Measurements from ENCODE around the gene DENND6A. TPM values are rescaled to one million over a fixed set of nuclear protein-coding genes. Genes with fewer than 3 reads are reported as not detected.

Gene DENND6A
- total RNA-seq, 1 donor, result 25.3 TPM

DNA sequence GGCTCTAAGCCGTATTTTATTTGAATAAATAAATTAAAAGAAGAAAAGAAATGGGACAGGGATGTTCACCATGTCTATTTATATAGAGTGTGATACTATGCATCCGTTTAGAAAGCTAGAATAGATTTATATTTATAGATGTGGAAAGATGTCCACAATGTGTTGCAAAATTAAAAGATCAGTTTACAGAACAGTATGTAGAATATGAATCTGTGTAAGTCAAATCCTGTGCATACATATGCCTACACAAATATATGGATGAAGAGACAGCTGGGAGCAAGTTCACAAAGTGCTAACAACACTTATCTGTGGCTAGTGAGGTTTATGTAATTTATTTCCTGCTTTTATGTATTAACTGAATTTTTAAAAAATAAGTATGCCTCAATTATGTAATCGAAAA, 37.8 kb upstream of the DENND6A start:
- TF ChIP-seq, protein P1, sequence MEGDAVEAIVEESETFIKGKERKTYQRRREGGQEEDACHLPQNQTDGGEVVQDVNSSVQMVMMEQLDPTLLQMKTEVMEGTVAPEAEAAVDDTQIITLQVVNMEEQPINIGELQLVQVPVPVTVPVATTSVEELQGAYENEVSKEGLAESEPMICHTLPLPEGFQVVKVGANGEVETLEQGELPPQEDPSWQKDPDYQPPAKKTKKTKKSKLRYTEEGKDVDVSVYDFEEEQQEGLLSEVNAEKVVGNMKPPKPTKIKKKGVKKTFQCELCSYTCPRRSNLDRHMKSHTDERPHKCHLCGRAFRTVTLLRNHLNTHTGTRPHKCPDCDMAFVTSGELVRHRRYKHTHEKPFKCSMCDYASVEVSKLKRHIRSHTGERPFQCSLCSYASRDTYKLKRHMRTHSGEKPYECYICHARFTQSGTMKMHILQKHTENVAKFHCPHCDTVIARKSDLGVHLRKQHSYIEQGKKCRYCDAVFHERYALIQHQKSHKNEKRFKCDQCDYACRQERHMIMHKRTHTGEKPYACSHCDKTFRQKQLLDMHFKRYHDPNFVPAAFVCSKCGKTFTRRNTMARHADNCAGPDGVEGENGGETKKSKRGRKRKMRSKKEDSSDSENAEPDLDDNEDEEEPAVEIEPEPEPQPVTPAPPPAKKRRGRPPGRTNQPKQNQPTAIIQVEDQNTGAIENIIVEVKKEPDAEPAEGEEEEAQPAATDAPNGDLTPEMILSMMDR (IDR thresholded peaks at IDR 0.05; ENCODE audit: extremely low read depth, low read depth, low read length), result no peak
- Histone ChIP-seq H3K4me2 (ENCODE audit: insufficient read depth, low read length) (no peak overlapping the region), H3K36me3 (ENCODE audit: insufficient read depth, low read length) (no peaks in the 10 kb centered on the region), H3K4me3 (ENCODE audit: insufficient read depth, low read length) (no peak overlapping the region), H3K27ac (ENCODE audit: low read depth, low read length) (no peak overlapping the region), H4K20me1 (ENCODE audit: insufficient read depth, low read length) (no peaks in the 10 kb centered on the region), H3K4me1 (ENCODE audit: insufficient read depth, low read length) (peaks cover 13% of the 10 kb centered on the region), H3K79me2 (ENCODE audit: insufficient read depth, low read length) (no peaks in the 10 kb centered on the region), H2AFZ (ENCODE audit: low read length) (no peak overlapping the region), H3K27me3 (ENCODE audit: insufficient read depth, low read length) (no peaks in the 10 kb centered on the region), H3K9me3 (ENCODE audit: low read depth, low read length) (no peaks in the 10 kb centered on the region)
- no peak for DNase-seq (ENCODE audit: insufficient read length, low spot score, missing footprints)

GRCh38 chr3:57729334-57730045, 36.6 kb upstream of the DENND6A start:
- Histone ChIP-seq H4K20me1 (ENCODE audit: insufficient read depth, low read length) (no peaks in the 10 kb centered on the region), H3K9me3 (ENCODE audit: low read depth, low read length) (no peaks in the 10 kb centered on the region), H3K4me1 (ENCODE audit: insufficient read depth, low read length) (peaks cover 13% of the 10 kb centered on the region), H3K27me3 (ENCODE audit: insufficient read depth, low read length) (no peaks in the 10 kb centered on the region), H3K27ac (ENCODE audit: low read depth, low read length) (no peak overlapping the region), H3K4me2 (ENCODE audit: insufficient read depth, low read length) (no peak overlapping the region), H2AFZ (ENCODE audit: low read length) (no peak overlapping the region), H3K4me3 (ENCODE audit: insufficient read depth, low read length) (no peak overlapping the region), H3K36me3 (ENCODE audit: insufficient read depth, low read length) (no peaks in the 10 kb centered on the region), H3K79me2 (ENCODE audit: insufficient read depth, low read length) (no peaks in the 10 kb centered on the region)
- DNase-seq (ENCODE audit: insufficient read length, low spot score, missing footprints), result no peak
- TF ChIP-seq, protein P1 (IDR thresholded peaks at IDR 0.05; ENCODE audit: extremely low read depth, low read depth, low read length), result no peak

GRCh38 chr3:57727106-57727505, 34.2 kb upstream of the DENND6A start:
- peaks cover 13% of the 10 kb centered on the region for H3K4me1 ChIP-seq (ENCODE audit: insufficient read depth, low read length)
- no peaks in the 10 kb centered on the region for H3K36me3 ChIP-seq (ENCODE audit: insufficient read depth, low read length)
- H2AFZ ChIP-seq (ENCODE audit: low read length), result no peak overlapping the region
- no peaks in the 10 kb centered on the region for H3K27me3 ChIP-seq (ENCODE audit: insufficient read depth, low read length)
- no peaks in the 10 kb centered on the region for H3K79me2 ChIP-seq (ENCODE audit: insufficient read depth, low read length)
- no peak overlapping the region for H3K4me2 ChIP-seq (ENCODE audit: insufficient read depth, low read length)
- no peak overlapping the region for H3K4me3 ChIP-seq (ENCODE audit: insufficient read depth, low read length)
- TF ChIP-seq, protein P1 (IDR thresholded peaks at IDR 0.05; ENCODE audit: extremely low read depth, low read depth, low read length), result no peak
- no peaks in the 10 kb centered on the region for H4K20me1 ChIP-seq (ENCODE audit: insufficient read depth, low read length)
- H3K9me3 ChIP-seq (ENCODE audit: low read depth, low read length), result no peaks in the 10 kb centered on the region
- DNase-seq (ENCODE audit: insufficient read length, low spot score, missing footprints), result peak; percentile 43
- H3K27ac ChIP-seq (ENCODE audit: low read depth, low read length), result no peak overlapping the region

DNA sequence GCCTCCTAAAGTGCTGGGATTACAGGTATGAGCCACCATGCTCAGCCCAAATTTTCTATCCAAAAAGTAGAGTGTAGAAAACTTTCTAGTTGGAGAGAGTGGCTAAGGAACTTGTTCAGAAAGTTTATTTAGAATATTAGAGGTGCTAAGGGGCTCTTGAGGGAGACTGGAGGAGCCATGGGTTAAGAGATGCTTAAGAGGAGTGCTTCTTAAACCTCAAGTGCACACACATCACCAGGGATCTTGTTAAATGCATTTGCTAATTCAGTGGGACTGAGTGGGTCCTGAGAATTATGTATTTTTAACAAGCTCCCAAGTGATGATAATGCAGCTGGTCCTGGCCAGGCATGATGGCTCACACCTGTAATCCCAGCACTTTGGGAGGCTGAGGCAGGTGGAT, 33.5 kb upstream of the DENND6A start:
- H3K4me2 ChIP-seq (ENCODE audit: insufficient read depth, low read length), result no peak overlapping the region
- H3K9me3 ChIP-seq (ENCODE audit: low read depth, low read length), result no peaks in the 10 kb centered on the region
- no peak overlapping the region for H3K4me3 ChIP-seq (ENCODE audit: insufficient read depth, low read length)
- no peak overlapping the region for H2AFZ ChIP-seq (ENCODE audit: low read length)
- DNase-seq (ENCODE audit: insufficient read length, low spot score, missing footprints), result no peak
- H3K79me2 ChIP-seq (ENCODE audit: insufficient read depth, low read length), result no peaks in the 10 kb centered on the region
- no peaks in the 10 kb centered on the region for H3K36me3 ChIP-seq (ENCODE audit: insufficient read depth, low read length)
- TF ChIP-seq, protein P1 (IDR thresholded peaks at IDR 0.05; ENCODE audit: extremely low read depth, low read depth, low read length), result no peak
- H3K27ac ChIP-seq (ENCODE audit: low read depth, low read length), result no peak overlapping the region
- no peaks in the 10 kb centered on the region for H3K27me3 ChIP-seq (ENCODE audit: insufficient read depth, low read length)
- H3K4me1 ChIP-seq (ENCODE audit: insufficient read depth, low read length), result peaks cover 13% of the 10 kb centered on the region
- H4K20me1 ChIP-seq (ENCODE audit: insufficient read depth, low read length), result no peaks in the 10 kb centered on the region
